Progenitor cell of endocrine pancreas (in vitro differentiated cells): ENCODE results near the gene LMLN. TPM values are rescaled to one million over a fixed set of nuclear protein-coding genes. Genes with fewer than 3 reads are reported as not detected.
"Not testable (repeated sequence)": the region's sequence is repeated elsewhere in the genome, so short reads cannot be mapped to it uniquely, and the experiment has no call there.

Experiments used
- DNase-seq: peaks from one replicate; pipeline ENCODE4 v3.0.0; 2021; ENCODE audit warnings: low spot score; ENCODE audit not compliant: unreplicated experiment
- H3K27ac Mint-ChIP-seq: 2 replicates; pipeline ENCODE4 v1.8.0; 2021; ENCODE audit warnings: mild to moderate bottlenecking, moderate library complexity, mixed read lengths
- H3K27me3 Mint-ChIP-seq: 2 replicates; pipeline ENCODE4 v1.8.0; 2021; ENCODE audit warnings: mixed read lengths
- H3K36me3 Mint-ChIP-seq: 2 replicates; pipeline ENCODE4 v1.8.0; 2022; ENCODE audit warnings: mixed read lengths; ENCODE audit not compliant: insufficient read depth
- H3K4me1 Mint-ChIP-seq: 2 replicates; pipeline ENCODE4 v1.8.0; 2021; ENCODE audit warnings: low read depth, mixed read lengths
- H3K4me3 Mint-ChIP-seq: 2 replicates; pipeline ENCODE4 v1.8.0; 2021; ENCODE audit warnings: low read depth, mild to moderate bottlenecking, moderate library complexity, mixed read lengths
- H3K9me3 Mint-ChIP-seq: 2 replicates; pipeline ENCODE4 v1.8.0; 2021; ENCODE audit warnings: low read depth, mixed read lengths
- total RNA-seq: library from RNA; stranded (reverse); gene quantifications from 2 replicates; pipeline ENCODE4 v1.2.1, GENCODE V29; 2021
- TF ChIP-seq, protein P1 (sequence below): fragments of 200-600 bp; sonication (generic); IDR thresholded peaks from one replicate; pipeline ENCODE4 v1.5.0; 2021; ENCODE audit warnings: antibody characterized with exemption, mild to moderate bottlenecking; ENCODE audit not compliant: unreplicated experiment

The LMLN gene
- total RNA-seq, 1 donor from 2014 or later = 14.4 TPM

DNA sequence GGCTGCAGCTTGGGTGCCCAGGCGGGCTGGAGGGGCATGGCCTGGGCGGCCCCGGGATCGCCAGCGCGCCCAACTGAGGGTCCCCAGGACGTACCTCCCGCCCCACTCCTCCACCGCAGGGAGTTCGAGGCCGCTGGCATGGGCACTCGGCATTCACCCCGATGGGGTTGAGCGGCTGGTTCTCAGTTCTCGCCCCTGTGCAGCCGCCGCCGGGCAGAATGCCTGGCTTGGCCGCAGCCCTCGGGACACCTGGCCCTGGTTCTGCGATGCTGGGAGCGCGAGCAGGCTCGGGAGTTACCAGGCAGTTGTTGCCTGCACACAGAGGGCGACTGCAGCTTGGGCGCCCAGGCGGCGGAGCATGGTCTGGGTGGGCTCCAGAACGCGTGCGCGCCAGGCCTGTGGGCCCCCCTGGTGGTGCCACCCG is 121.4 kb downstream of the LMLN start:
- H3K27me3 Mint-ChIP-seq = peaks cover 71% of the 10 kb centered on the region
- no peaks in the 10 kb centered on the region for H3K4me1 Mint-ChIP-seq
- no peak overlapping the region for H3K4me3 Mint-ChIP-seq
- TF ChIP-seq, protein P1, sequence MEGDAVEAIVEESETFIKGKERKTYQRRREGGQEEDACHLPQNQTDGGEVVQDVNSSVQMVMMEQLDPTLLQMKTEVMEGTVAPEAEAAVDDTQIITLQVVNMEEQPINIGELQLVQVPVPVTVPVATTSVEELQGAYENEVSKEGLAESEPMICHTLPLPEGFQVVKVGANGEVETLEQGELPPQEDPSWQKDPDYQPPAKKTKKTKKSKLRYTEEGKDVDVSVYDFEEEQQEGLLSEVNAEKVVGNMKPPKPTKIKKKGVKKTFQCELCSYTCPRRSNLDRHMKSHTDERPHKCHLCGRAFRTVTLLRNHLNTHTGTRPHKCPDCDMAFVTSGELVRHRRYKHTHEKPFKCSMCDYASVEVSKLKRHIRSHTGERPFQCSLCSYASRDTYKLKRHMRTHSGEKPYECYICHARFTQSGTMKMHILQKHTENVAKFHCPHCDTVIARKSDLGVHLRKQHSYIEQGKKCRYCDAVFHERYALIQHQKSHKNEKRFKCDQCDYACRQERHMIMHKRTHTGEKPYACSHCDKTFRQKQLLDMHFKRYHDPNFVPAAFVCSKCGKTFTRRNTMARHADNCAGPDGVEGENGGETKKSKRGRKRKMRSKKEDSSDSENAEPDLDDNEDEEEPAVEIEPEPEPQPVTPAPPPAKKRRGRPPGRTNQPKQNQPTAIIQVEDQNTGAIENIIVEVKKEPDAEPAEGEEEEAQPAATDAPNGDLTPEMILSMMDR = no peak
- peak; percentile 15 for DNase-seq
- no peaks in the 10 kb centered on the region for H3K9me3 Mint-ChIP-seq
- H3K27ac Mint-ChIP-seq = no peak overlapping the region
- H3K36me3 Mint-ChIP-seq = no peaks in the 10 kb centered on the region

DNA sequence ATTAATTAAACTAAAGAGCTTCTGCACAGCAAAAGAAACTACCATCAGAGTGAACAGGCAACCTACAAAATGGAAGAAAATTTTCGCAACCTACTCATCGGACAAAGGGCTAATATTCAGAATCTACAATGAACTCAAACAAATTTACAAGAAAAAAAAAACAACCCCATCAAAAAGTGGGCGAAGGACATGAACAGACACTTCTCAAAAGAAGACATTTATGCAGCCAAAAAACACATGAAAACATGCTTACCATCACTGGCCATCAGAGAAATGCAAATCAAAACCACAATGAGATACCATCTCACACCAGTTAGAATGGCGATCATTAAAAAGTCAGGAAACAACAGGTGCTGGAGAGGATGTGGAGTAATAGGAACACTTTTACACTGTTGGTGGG is 122.2 kb downstream of the LMLN start:
- not testable (repeated sequence) for H3K36me3 Mint-ChIP-seq, DNase-seq, H3K27ac Mint-ChIP-seq, H3K4me3 Mint-ChIP-seq, H3K9me3 Mint-ChIP-seq, H3K4me1 Mint-ChIP-seq
- H3K27me3 Mint-ChIP-seq = peaks cover 71% of the 10 kb centered on the region

DNA sequence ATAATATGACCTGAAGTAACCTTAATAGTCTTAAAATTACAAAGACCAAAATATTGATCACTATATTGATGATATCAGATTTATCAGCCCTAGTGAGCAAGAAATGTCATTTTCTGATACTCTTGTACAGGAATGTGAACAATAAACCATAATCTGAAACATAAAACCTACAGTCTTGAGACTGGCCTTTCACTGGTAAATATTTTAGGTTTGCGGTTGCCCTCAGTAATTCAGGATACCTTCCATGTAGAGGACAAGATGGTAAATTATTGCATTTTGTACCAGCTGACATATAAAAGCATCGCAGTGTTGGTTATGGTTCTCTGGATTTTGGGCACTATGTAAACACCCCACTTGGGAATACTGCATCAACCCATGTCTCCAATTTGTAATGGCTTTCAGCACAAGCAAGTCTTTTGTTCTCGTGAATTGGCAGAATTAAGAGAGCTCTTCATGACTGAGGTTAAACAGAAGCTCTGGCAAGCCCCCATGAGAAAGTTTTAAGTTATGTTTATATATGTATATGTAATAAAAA is 128.5 kb downstream of the LMLN start:
- Mint-ChIP-seq H3K4me1 (no peaks in the 10 kb centered on the region), H3K9me3 (no peaks in the 10 kb centered on the region), H3K36me3 (no peaks in the 10 kb centered on the region), H3K27ac (no peak overlapping the region), H3K4me3 (no peak overlapping the region), H3K27me3 (peaks cover 76% of the 10 kb centered on the region)
- DNase-seq = no peak
- TF ChIP-seq, protein P1 = no peak

DNA sequence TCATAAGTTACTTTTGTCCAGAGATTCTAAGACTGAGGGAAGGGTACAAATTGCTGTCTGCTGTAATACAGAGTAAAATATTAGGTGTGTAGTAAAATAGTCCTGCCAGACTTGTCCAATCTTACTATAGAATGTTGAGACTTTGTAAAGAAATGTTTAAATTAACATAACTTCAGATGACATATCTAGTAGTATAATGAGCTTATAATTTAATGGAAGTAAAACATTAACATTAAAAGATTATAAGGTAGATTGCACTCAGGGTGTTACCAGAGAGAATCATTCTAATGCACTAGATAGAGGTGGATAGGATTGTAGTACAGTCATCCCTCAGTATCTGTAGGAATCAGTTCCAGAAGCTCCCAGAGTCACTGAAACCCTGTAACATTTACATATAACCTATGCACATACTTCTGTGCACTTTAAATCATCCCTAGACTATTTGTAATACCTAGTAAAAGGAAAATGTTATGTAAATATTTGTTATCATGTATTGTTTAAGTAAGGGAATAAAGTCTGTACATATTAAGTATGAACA is 130.8 kb downstream of the LMLN start:
- no peaks in the 10 kb centered on the region for H3K36me3 Mint-ChIP-seq
- no peak overlapping the region for H3K4me3 Mint-ChIP-seq
- H3K4me1 Mint-ChIP-seq = no peaks in the 10 kb centered on the region
- peaks cover 74% of the 10 kb centered on the region for H3K27me3 Mint-ChIP-seq
- no peak for DNase-seq
- TF ChIP-seq, protein P1 = no peak
- H3K9me3 Mint-ChIP-seq = no peaks in the 10 kb centered on the region
- H3K27ac Mint-ChIP-seq = no peak overlapping the region

DNA sequence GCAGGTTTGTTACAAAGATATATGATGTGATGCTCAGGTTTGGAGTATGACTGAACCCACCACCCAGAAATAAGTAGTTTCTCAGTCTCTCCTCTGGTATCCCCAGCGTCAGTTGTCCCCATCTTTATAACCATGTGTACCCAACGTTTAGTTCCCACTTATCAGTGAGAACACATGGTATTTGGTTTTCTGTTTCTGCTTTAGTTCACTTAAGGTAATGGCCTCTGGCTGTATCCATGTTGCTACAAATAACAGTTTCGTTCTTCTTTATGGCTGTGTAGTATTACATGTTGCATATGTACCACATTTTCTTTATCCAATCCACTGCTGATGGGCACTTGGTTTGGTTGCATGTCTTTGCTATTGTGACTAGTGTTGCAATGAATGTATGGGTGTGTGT is 132.3 kb downstream of the LMLN start:
- Mint-ChIP-seq H3K27me3 (peaks cover 70% of the 10 kb centered on the region), H3K27ac (no peak overlapping the region), H3K4me1 (no peaks in the 10 kb centered on the region), H3K36me3 (no peaks in the 10 kb centered on the region), H3K9me3 (no peaks in the 10 kb centered on the region), H3K4me3 (no peak overlapping the region)
- no peak for DNase-seq
- TF ChIP-seq, protein P1 = no peak

DNA sequence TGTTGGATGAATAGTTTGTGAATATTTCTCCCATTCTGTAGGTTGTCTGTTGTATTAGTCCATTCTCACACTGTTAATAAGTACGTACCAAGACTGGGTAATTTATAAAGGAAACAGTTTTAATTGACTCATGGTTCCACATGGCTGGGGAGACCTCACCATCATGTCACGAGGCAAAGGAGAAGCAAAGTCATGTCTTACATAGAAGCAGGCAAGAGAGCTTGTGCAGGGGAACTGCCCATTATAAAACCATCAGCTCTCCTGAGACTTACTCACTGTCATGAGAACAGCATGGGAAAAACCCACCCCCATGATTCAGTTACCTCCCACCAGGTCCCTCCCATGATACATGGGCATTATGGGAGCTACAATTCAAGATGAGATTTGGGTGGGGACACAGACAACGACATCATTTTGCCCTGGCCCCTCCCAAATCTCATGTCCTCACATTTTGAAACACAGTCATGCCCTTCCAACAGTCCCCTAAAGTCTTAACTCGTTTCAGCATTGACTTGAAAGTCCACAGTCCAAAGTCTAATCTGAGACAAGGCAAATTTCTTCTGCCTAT is 133.2 kb downstream of the LMLN start:
- H3K27me3 Mint-ChIP-seq = peaks cover 63% of the 10 kb centered on the region
- no peaks in the 10 kb centered on the region for H3K36me3 Mint-ChIP-seq
- no peaks in the 10 kb centered on the region for H3K4me1 Mint-ChIP-seq
- H3K4me3 Mint-ChIP-seq = no peak overlapping the region
- TF ChIP-seq, protein P1 = no peak
- DNase-seq = no peak
- no peaks in the 10 kb centered on the region for H3K9me3 Mint-ChIP-seq
- no peak overlapping the region for H3K27ac Mint-ChIP-seq
